Neural cell (in vitro differentiated cells): ENCODE measurements around the gene DUT. TPM values are rescaled to one million over a fixed set of nuclear protein-coding genes. Genes with fewer than 3 reads are reported as not detected.
A peak's percentile ranks its signal among the peaks of the same experiment; 100 is the strongest.

Source experiments
- H2AFZ ChIP-seq: fragments of 200-600, 300-800 bp; sonication (generic), shearing (Covaris generic); 2 replicates; pipeline ENCODE4 v1.6.0; 2014; ENCODE audit warnings: low read depth, mild to moderate bottlenecking, antibody characterized with exemption, low read length, moderate library complexity
- H3F3A ChIP-seq: fragments of 200-600 bp; shearing (Covaris generic); 2 replicates; pipeline ENCODE4 v1.6.1; 2016; ENCODE audit warnings: mild to moderate bottlenecking, moderate library complexity, mixed read lengths, antibody characterized with exemption, low read length; ENCODE audit not compliant: insufficient read depth, poor library complexity, severe bottlenecking
- H3K27ac ChIP-seq: fragments of 200-600, 300-800 bp; sonication (generic), shearing (Covaris generic); 2 replicates; pipeline ENCODE4 v1.5.1; 2014; ENCODE audit warnings: mild to moderate bottlenecking, low read length, moderate library complexity
- H3K27me3 ChIP-seq: fragments of 300-800, 200-600 bp; sonication (generic), shearing (Covaris generic); 2 replicates; pipeline ENCODE4 v1.6.0; 2014; ENCODE audit warnings: mild to moderate bottlenecking, low read depth, low read length, moderate library complexity; ENCODE audit not compliant: insufficient read depth
- H3K36me3 ChIP-seq: fragments of 300-800, 200-600 bp; sonication (generic), shearing (Covaris generic); 2 replicates; pipeline ENCODE4 v1.5.1; 2014; ENCODE audit warnings: mild to moderate bottlenecking, antibody characterized with exemption, low read length, moderate library complexity; ENCODE audit not compliant: insufficient read depth
- H3K4me2 ChIP-seq: fragments of 300-800, 200-600 bp; sonication (generic), shearing (Covaris generic); 2 replicates; pipeline ENCODE4 v1.6.0; 2014; ENCODE audit warnings: mild to moderate bottlenecking, low read length
- H3K4me3 ChIP-seq: fragments of 300-800, 200-600 bp; sonication (generic), shearing (Covaris generic); 2 replicates; pipeline ENCODE4 v1.5.1; 2014; ENCODE audit warnings: mild to moderate bottlenecking, low read length, moderate library complexity
- H3K79me2 ChIP-seq: fragments of 200-600 bp; shearing (Covaris generic); replicated peaks from 2 replicates; pipeline ENCODE4 v1.6.0; 2014; ENCODE audit warnings: mild to moderate bottlenecking, low read length, moderate library complexity; ENCODE audit not compliant: insufficient read depth
- H3K9ac ChIP-seq: fragments of 300-800, 200-600 bp; sonication (generic), shearing (Covaris generic); 2 replicates; pipeline ENCODE4 v1.6.1; 2016; ENCODE audit warnings: mild to moderate bottlenecking, low read length, mixed read lengths
- H3K9me2 ChIP-seq: fragments of 200-600 bp; shearing (Covaris generic); 2 replicates; pipeline ENCODE4 v1.6.1; 2016; ENCODE audit warnings: mild to moderate bottlenecking, low read length, mixed read lengths; ENCODE audit not compliant: insufficient read depth
- H3K9me3 ChIP-seq: fragments of 200-600, 300-800 bp; sonication (generic), shearing (Covaris generic); 2 replicates; pipeline ENCODE4 v1.6.1; 2016; ENCODE audit warnings: mild to moderate bottlenecking, mixed run types, low read length, moderate library complexity, mixed read lengths
- H4K20me1 ChIP-seq: fragments of 200-600 bp; shearing (Covaris generic); 2 replicates; pipeline ENCODE4 v1.6.1; 2016; ENCODE audit warnings: mild to moderate bottlenecking, mixed run types; ENCODE audit not compliant: insufficient read depth
- EP300 ChIP-seq: fragments of 450-650 bp; conservative IDR thresholded peaks from 2 replicates; pipeline ENCODE4 v1.6.1; 2014; ENCODE audit warnings: antibody characterized with exemption, mild to moderate bottlenecking, moderate library complexity; ENCODE audit not compliant: poor library complexity, severe bottlenecking
- EZH2 ChIP-seq: fragments of 200-600, 300-800 bp; shearing (Covaris generic), sonication (generic); IDR thresholded peaks from 2 replicates; pipeline ENCODE4 v1.6.1; 2014; ENCODE audit warnings: antibody characterized with exemption, low read length, borderline replicate concordance, mild to moderate bottlenecking; ENCODE audit not compliant: insufficient read depth, poor library complexity, severe bottlenecking
- POLR2AphosphoS5 ChIP-seq: IDR thresholded peaks from 2 replicates; pipeline ENCODE4 v1.6.1; 2012
- RAD21 ChIP-seq: fragments of 450-650 bp; conservative IDR thresholded peaks from 2 replicates; pipeline ENCODE4 v1.6.1; 2014; ENCODE audit warnings: antibody characterized with exemption, mild to moderate bottlenecking, moderate library complexity
- SMC3 ChIP-seq: fragments of 450-650 bp; conservative IDR thresholded peaks from 2 replicates; pipeline ENCODE4 v1.6.1; 2014; ENCODE audit warnings: antibody characterized with exemption, mild to moderate bottlenecking, moderate library complexity; ENCODE audit not compliant: poor library complexity
- TAF1 ChIP-seq: IDR thresholded peaks from 2 replicates; pipeline ENCODE4 v1.6.1; 2012; ENCODE audit warnings: low read depth
- polyA plus RNA-seq: library from polyadenylated mRNA; depleted of rRNA; stranded (reverse); fragments of >200 nt; gene quantifications from 2 replicates; pipeline ENCODE4 v1.2.3, GENCODE V29; 2014
- TF ChIP-seq, protein P1 (sequence below): fragments of 450-650 bp; IDR thresholded peaks from 2 replicates; pipeline ENCODE4 v1.5.1; 2014; ENCODE audit warnings: antibody characterized with exemption, mild to moderate bottlenecking, moderate library complexity; ENCODE audit not compliant: poor library complexity, severe bottlenecking
- TF ChIP-seq, protein P2 (sequence below): IDR thresholded peaks from 2 replicates; pipeline ENCODE4 v1.6.1; 2012; ENCODE audit warnings: borderline replicate concordance

DUT gene
- polyA plus RNA-seq, 1 donor from 2014 or later, result 263 TPM

DNA sequence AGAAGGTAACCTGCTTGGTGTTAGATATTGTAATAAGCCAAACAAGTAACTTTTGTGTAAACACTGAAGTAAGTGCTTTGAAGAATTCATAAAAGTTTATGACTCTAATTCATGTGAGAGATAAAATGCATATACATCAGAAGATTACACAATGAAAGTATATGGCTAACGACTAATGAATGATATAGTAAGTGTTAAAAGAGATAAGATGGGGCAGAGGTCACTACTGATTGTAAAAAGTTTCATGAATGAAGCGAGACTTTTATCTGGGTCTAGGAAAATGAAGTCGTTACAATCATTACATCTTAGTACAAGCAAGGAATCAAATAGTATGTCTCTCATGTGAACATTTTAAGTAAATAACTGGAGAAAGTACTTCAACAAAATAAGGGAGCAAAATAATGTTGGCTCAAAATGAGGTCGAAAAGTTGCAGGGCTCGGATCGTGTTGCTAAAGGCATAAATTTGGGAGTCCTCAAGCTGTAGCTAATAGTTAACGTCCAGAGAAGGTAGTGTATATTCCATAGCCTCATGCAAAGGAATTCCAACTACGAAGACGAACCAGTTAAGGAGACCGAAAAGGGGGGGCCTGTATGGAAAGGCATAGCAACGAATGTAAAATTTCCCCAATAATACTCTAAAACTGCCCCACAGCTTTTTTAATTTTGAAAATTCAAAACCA, 984 bp upstream of the DUT start:
- no peaks in the 10 kb centered on the region for H3K9me3 ChIP-seq
- peak overlapping the region; percentile 78 for H3K9ac ChIP-seq
- peak overlapping the region; percentile 88 for H3K4me2 ChIP-seq
- peak overlapping the region; percentile 91 for H3K4me3 ChIP-seq
- H3K27ac ChIP-seq, result peak overlapping the region; percentile 74
- no peaks in the 10 kb centered on the region for H3F3A ChIP-seq
- no peaks in the 10 kb centered on the region for H3K36me3 ChIP-seq
- peak overlapping the region; percentile 87 for H2AFZ ChIP-seq
- no peaks in the 10 kb centered on the region for H3K27me3 ChIP-seq
- H4K20me1 ChIP-seq, result no peaks in the 10 kb centered on the region
- peaks cover 6% of the 10 kb centered on the region for H3K79me2 ChIP-seq
- H3K9me2 ChIP-seq, result no peaks in the 10 kb centered on the region
- no peak for TF ChIP-seq RAD21
- TF ChIP-seq EZH2, result no peak
- no peak for TF ChIP-seq POLR2AphosphoS5
- TF ChIP-seq TAF1, result no peak
- TF ChIP-seq EP300, result no peak
- no peak for TF ChIP-seq SMC3
- TF ChIP-seq, protein P1, sequence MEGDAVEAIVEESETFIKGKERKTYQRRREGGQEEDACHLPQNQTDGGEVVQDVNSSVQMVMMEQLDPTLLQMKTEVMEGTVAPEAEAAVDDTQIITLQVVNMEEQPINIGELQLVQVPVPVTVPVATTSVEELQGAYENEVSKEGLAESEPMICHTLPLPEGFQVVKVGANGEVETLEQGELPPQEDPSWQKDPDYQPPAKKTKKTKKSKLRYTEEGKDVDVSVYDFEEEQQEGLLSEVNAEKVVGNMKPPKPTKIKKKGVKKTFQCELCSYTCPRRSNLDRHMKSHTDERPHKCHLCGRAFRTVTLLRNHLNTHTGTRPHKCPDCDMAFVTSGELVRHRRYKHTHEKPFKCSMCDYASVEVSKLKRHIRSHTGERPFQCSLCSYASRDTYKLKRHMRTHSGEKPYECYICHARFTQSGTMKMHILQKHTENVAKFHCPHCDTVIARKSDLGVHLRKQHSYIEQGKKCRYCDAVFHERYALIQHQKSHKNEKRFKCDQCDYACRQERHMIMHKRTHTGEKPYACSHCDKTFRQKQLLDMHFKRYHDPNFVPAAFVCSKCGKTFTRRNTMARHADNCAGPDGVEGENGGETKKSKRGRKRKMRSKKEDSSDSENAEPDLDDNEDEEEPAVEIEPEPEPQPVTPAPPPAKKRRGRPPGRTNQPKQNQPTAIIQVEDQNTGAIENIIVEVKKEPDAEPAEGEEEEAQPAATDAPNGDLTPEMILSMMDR, result no peak

DNA sequence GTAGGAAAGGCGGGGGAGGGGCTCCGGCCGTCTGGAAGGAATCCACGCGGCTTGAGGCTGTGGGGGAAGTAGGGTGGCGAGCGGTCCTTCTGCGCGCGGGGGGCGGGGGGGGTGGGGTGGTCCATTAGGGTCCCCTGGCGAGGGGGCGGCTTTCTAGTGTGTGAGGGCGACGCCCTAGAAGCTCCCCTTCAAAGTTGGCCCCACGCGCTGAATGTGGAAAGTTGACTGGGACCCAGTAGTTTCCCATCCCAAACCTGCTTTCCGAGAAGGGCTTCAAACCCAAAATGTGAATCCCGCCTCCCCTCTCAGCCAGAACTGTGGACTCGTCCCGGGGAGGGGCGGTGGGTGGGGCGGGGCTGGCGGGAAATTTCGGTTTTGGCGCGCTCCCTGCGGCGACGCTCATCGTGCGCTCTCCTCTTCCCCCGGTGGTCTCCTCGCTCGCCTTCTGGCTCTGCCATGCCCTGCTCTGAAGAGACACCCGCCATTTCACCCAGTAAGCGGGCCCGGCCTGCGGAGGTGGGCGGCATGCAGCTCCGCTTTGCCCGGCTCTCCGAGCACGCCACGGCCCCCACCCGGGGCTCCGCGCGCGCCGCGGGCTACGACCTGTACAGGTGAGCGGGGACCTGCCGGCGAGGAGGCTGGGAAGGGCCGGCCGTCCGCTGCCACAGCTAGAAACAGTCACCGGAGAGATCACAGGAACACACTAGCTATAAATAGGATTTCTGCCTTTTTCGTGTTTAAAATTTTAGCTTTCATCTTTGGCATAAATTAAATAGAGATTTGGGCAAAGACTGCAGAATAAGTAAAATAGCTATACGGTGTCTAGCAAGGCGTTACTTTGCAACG, 790 bp downstream of the DUT start:
- peak overlapping the region; percentile 91 for H3K4me3 ChIP-seq
- peak overlapping the region; percentile 87 for H2AFZ ChIP-seq
- H3K36me3 ChIP-seq, result peaks cover 6% of the 10 kb centered on the region
- no peaks in the 10 kb centered on the region for H3K9me2 ChIP-seq
- H3K9ac ChIP-seq, result peak overlapping the region; percentile 78
- no peaks in the 10 kb centered on the region for H3F3A ChIP-seq
- H3K79me2 ChIP-seq, result peaks cover 6% of the 10 kb centered on the region
- no peak overlapping the region for H3K27ac ChIP-seq
- no peaks in the 10 kb centered on the region for H3K27me3 ChIP-seq
- TF ChIP-seq SMC3, result no peak
- H4K20me1 ChIP-seq, result no peaks in the 10 kb centered on the region
- H3K9me3 ChIP-seq, result no peaks in the 10 kb centered on the region
- peak overlapping the region; percentile 52 for H3K4me2 ChIP-seq

DNA sequence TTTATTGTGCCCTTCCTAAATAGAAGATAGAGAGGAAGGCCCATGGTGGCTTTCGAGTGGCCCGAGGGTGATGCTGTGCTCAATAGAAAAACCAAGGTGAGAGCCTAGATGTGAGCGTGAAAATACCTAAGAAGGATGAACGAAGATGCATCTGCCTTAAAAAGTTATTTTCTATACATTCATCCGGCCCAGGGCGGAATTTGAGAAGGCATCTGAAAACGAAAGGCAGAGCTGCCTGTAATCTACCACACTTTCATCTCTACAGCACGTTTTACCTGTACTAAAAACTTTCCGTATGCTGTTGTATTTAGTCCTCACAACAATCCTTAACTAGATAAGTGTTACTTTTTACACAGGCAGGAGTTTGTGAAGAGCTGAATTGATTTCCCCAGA, 1.4 kb downstream of the DUT start:
- TF ChIP-seq EZH2, result no peak
- TF ChIP-seq, protein P2, sequence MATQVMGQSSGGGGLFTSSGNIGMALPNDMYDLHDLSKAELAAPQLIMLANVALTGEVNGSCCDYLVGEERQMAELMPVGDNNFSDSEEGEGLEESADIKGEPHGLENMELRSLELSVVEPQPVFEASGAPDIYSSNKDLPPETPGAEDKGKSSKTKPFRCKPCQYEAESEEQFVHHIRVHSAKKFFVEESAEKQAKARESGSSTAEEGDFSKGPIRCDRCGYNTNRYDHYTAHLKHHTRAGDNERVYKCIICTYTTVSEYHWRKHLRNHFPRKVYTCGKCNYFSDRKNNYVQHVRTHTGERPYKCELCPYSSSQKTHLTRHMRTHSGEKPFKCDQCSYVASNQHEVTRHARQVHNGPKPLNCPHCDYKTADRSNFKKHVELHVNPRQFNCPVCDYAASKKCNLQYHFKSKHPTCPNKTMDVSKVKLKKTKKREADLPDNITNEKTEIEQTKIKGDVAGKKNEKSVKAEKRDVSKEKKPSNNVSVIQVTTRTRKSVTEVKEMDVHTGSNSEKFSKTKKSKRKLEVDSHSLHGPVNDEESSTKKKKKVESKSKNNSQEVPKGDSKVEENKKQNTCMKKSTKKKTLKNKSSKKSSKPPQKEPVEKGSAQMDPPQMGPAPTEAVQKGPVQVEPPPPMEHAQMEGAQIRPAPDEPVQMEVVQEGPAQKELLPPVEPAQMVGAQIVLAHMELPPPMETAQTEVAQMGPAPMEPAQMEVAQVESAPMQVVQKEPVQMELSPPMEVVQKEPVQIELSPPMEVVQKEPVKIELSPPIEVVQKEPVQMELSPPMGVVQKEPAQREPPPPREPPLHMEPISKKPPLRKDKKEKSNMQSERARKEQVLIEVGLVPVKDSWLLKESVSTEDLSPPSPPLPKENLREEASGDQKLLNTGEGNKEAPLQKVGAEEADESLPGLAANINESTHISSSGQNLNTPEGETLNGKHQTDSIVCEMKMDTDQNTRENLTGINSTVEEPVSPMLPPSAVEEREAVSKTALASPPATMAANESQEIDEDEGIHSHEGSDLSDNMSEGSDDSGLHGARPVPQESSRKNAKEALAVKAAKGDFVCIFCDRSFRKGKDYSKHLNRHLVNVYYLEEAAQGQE, result no peak
- TF ChIP-seq SMC3, result no peak
- no peak for TF ChIP-seq POLR2AphosphoS5
- no peak for TF ChIP-seq EP300
- Histone ChIP-seq H3K4me3 (peak overlapping the region; percentile 91), H4K20me1 (no peaks in the 10 kb centered on the region), H3K27me3 (no peaks in the 10 kb centered on the region), H3F3A (no peaks in the 10 kb centered on the region), H3K4me2 (peak overlapping the region; percentile 52), H3K9ac (peak overlapping the region; percentile 78), H2AFZ (no peak overlapping the region), H3K9me2 (no peaks in the 10 kb centered on the region), H3K27ac (no peak overlapping the region), H3K36me3 (peaks cover 6% of the 10 kb centered on the region), H3K9me3 (no peaks in the 10 kb centered on the region), H3K79me2 (peaks cover 6% of the 10 kb centered on the region)
